HG02870 (cell line): Measurements from ENCODE around the gene APOL6.

ENCODE experiments used
- ATAC-seq: cut with Tn5 transposase; IDR thresholded peaks from one replicate; pipeline ENCODE4 v1.9.1; 2021; ENCODE audit warnings: mild to moderate bottlenecking, moderate library complexity; ENCODE audit not compliant: unreplicated experiment

The APOL6 gene, protein sequence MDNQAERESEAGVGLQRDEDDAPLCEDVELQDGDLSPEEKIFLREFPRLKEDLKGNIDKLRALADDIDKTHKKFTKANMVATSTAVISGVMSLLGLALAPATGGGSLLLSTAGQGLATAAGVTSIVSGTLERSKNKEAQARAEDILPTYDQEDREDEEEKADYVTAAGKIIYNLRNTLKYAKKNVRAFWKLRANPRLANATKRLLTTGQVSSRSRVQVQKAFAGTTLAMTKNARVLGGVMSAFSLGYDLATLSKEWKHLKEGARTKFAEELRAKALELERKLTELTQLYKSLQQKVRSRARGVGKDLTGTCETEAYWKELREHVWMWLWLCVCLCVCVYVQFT

DNA sequence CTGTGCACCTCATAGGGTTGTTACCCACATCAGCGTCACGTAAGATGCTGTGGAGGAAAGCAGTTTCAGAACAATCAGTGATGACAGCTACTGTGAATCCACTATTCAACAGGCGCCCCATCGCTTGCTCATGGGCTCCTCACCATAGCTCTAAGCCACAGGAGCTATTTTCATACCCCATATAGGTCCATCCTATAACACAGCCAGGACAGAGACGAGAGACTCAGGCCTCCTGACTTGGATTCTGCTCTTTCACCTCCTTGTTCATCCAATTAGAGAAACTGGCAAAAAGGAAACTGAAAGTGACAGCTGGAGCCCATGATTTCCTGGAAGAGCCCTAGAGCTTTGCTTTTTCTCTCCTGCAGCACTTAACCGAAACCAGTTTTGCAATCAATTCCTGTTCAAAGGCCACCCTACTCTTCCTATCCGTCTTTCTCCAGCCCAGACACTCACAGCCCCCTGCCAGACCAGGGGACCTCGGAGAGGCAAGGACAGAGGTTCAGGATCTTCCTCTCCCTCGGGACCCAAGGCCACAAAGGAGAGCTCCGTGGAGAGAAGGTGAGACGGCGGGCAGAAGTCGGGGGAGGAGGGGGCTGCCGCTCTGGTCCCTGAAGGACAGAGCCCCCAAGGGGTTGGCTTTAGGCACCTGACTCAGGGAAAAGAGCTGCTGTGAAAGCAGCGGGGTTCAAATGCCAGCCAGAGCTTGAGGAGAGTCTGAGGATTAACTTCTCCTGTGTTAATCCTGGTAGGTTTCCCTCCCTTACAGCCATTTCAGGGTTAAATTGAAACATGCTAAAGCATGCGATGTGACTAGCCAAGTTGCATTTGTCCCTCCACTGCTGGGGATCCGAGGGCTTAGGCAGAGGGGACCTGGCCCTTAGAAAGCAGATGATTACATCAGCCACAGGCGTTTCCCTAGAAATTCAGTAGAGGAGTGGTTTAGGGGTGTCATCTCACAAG, at the start of gene APOL6:
Gene APOL6, plus strand, starts transcription at position 381 of the 960 bp plus-strand sequence. CDS start 7,980 bp downstream, outside the sequence.
- ATAC-seq = peak; percentile 57

DNA sequence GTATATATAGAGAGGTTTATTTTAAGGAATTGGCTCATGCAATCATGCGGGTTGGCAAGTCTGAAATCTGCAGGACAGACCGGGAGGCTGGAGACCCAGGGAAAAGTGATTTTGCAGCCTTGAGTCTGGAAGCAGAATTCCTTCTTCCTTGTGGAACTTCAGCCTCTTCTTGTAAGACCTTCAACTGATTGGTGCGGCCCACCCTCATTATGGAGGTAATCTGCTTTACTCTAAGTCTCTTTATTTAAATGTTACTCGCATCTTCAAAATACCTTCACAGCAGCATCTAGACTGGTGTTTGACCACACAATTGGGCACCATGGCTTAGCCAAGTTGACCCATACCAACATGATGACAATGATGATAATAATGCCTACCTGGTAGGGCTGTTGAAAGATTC, 48.9 kb upstream of the APOL6 start:
- no peak for ATAC-seq

GRCh38 chr22:35600476-35600875, 47.8 kb upstream of the APOL6 start:
- ATAC-seq = no peak

- ATAC-seq = no peak
Observed at GRCh38 chr22:35601013-35601580, 47.1 kb upstream of the APOL6 start.

GRCh38 chr22:35601743-35602615, 46.3 kb upstream of the APOL6 start:
- no peak for ATAC-seq

- ATAC-seq = no peak
Observed at GRCh38 chr22:35604621-35605368, 43.5 kb upstream of the APOL6 start.

- no peak for ATAC-seq
Observed at GRCh38 chr22:35605369-35605680, 42.9 kb upstream of the APOL6 start.

DNA sequence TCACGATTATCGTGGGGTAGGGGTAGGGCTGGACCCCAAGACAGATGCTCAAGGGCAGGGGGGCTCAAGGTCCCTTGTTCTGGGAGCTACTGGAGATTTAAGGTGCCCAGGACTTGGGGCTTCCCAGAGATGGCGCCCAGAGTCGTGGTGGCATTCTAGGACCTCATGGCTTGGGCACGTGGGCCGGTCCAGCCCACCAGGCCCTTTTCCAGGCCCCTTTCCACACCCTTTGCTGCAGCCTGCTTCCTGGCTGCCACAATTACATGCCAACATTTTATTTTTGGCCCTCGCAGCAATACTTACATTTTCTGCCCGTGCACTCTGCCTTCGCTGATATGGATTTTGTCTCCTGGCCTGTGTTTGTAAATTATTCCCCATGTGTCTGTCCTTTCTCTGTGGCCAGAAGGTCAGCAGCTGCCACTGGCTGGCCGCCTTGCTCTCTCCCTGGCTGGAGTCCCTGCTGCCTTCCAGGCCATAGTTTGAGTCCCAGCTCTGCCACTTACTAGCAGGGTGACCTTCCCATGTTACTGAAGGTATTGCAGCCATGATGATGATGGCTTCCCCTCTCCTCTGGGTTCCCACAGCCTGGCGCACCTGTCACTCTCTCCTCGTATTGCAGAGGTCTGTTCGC, 42.3 kb upstream of the APOL6 start:
- ATAC-seq = no peak

DNA sequence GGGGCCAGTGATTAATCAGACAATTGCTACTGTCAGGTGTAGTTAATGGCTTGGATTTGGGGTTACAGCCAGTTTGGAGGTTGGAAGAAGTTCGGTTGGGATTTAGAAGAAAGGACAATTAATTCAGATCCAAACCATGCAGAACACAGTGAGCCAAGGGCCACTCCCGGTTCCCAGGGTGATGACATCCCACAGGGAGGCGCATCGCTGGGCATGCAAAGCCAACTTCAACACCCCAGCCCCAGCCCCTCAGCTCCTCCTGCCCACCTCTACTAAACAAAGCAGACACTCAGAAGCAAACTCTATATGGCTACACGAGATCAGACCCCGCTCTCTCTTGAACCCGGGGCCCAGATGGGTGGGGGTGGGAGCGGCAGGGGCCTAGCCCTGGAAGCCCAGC, 41.3 kb upstream of the APOL6 start:
- ATAC-seq = no peak

DNA sequence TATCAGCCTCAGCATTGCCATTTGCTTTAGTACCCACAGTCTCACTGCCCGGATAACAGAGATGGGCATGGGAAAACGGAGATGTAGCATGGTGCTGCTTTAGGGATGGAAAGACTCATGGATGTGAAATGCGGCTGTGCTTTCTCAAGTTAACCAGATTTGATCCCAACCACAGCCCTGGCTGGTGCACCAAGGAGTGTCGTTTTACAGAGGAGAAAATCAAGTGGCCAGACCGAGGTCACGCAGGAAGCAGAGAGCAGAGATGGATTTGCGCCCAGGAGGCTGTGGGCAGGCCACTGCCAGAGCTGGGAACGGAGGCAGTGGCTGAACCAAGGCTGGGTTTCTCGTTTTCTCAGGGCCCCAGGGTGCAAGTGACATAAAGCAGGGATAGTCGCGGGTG, 40.2 kb upstream of the APOL6 start:
- ATAC-seq = no peak

GRCh38 chr22:35609261-35609660, 39.0 kb upstream of the APOL6 start:
- no peak for ATAC-seq

- no peak for ATAC-seq
Observed at GRCh38 chr22:35609761-35610160, 38.5 kb upstream of the APOL6 start.

DNA sequence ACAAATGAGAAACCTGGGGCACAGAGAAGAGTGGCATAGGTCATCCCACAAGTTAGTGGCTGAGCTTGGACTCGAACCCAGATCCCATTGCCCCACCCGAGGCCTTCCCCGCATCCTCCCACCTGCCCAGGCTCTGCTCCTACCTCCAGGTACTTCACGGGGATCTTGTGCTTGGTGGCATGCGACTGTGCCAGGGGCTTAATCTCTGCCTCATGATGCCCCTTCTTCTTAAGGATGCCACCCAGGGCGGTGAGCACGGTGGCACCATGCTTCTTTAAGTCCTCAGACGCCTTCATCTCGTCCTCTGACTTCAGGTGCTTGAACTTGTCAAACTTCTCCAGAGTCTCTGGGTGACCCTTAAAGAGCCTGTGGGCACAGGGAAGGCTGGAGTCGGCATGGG, 37.5 kb upstream of the APOL6 start:
- no peak for ATAC-seq

DNA sequence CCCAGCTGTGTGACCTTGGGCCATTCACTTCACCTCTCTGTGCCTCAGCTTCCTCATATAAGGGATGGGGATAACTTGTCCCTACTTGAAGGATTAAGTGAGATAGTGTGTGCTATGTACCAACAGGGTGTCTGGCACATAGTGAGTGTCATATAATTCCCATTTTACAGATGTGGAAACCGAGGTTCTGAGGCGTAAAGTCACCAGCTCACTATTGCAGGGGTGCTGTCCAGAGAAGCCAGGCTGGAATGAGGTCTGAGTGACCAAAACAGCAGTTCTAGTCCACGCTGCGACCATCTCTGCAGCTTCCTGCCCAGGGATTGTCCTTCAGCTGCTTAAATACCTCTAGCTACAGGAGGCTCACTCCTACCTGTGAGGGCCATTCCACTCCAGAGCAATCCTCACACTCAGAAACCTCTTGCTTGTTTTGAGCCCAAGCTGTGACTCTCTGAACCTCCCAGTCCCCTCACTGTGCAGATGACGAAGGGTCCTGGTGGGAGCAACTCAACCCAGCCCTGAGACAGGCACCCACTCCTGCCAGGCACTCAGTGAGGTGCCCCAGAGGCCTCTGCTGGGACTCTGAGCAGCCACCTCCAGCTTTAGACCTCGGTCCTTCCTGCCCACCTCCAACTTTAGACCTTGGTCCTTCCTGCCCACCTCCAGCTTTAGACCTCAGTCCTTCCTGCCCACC, 36.9 kb upstream of the APOL6 start:
- no peak for ATAC-seq

DNA sequence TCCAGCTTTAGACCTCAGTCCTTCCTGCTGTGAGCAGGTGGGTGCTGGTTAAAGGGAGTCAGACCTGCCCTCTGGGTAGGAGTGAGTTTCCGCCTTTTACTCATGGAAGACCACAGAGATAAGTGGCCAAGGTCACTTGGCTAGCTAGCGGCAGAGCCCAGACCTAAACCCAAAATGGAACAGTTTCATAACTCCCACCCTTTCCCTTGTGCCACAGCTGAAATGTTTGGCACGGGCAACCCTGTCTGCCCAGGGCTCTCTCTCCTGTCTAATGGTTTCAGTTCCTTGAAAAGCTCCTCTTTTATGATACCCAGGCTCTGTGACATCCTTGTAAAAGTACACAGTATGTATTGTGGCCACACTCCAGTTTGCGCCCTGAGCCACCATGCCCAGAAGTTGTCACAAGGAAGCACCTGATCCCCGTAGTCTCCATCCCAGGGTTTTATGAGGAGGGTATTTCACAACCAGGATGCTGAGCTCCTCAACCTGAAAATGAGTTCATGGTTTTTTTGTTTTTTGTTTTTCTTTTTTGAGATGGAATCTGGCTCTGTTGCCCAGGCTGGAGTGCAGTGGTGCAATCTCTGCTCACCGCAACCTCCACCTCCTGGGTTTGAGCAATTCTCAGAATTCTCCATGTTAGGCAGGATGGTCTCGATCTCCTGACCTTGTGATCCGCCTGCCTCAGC, 36.2 kb upstream of the APOL6 start:
- ATAC-seq = no peak

DNA sequence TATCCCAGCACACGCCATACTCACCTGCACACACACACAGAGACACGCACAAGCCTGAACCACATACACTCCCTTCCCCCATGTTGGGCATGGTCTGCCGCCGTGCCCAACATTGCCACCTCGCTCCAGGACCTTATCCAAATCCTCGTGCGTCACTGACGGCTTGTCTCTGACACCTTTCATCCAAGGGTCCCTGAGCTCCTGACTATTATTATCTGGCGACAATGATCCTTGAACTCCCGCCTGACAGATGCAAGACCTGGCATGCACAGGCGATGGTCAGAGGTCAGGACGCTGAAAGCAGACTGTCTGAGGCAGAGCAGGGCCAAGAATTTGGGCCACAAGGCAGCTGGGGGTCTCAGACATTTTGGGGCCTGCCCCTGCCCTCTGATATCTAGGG, 35.3 kb upstream of the APOL6 start:
- ATAC-seq = no peak

DNA sequence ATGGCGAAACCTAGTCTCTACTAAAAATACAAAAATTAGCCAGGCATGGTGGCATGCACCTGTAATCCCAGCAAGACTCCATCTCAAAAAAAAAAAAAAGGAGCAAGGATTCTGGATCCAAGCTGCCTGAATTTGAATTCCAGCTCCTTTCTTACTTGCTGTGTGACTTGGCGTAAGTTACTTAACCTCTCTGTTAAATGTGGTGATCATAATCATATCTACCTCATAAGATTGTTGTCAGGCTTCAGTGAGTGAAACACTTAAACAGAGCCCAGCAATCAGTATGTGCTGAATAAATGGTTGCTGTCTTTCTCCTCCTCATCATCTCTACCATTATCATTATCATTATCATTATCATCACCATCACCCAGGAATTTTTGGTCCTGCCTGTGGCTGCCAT, 33.8 kb upstream of the APOL6 start:
- ATAC-seq = no peak

DNA sequence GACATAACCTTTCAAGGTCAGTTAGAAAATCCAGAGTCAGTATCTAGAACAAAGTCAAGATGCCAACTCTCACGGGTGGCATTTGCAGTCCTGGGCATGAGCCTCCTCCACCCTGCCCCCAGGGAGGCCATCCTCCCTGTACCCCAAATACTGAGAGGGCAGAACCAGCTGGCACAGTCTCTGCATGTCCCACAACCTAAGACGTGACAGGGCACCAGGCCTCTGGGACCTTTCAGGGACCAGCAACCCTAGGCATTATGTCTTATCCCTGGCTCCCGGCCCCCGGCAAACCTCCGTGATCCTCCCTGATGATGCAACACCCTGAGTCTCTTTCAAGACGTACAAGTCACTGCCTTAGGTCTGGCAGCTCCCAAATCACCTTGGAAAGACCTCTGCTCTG, 33.1 kb upstream of the APOL6 start:
- no peak for ATAC-seq

DNA sequence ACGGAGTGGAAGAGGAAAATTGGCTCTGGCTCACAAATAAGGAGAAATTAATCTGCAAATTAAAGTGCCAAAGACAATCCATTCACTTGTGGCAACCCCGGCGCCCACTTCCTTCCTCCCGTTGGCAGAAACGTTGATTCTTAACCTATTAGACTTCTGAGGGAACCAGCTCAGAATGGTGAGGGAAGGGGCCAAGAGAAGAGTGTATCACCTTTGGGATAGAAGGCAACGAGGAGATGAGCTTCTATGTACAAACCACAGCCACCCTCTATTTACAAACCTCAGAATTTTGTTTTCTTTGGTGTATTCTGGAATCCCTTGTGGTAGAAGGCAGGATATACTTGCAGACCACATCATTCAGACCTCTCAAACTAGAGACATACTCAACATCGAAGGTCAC, 32.2 kb upstream of the APOL6 start:
- ATAC-seq = no peak
